ENCODE data around the gene SPINK1. TPM values are rescaled to one million over a fixed set of nuclear protein-coding genes. Genes with fewer than 3 reads are reported as not detected.

The SPINK1 gene
- total RNA-seq, result not detected
- polyA plus RNA-seq, result not detected

GRCh38 chr5:147831465-147831864, at the start of gene SPINK1:
SPINK1 (minus strand) TSS chr5:147831671; CDS start chr5:147831577, 94 bp downstream.
- Mint-ChIP-seq H3K36me3 (no peaks in the 10 kb centered on the region), H3K27ac (no peak within 1 kb of the TSS), H3K9me3 (no peaks in the 10 kb centered on the region), H3K4me1 (no peaks in the 10 kb centered on the region), H3K27me3 (peaks cover 0 to 11% of the 10 kb centered on the region in 2 donors), H3K4me3 (no peak within 1 kb of the TSS)
- intact Hi-C loops (cut with micrococcal nuclease), result no loop called here
- CTCF ChIA-PET (ENCODE audit: partially characterized antibody), result no interaction called here
- no peaks in the 10 kb centered on the region for H3K9me3 ChIP-seq (ENCODE audit: control insufficient read depth in 1 of 2, low read length in 2 of 2)
- H3K4me1 ChIP-seq (ENCODE audit: insufficient read depth, low read length), result no peaks in the 10 kb centered on the region
- H3K36me3 ChIP-seq (ENCODE audit: insufficient read depth, low read length), result no peaks in the 10 kb centered on the region
- H3K4me3 ChIP-seq (ENCODE audit: low read length in 2 of 2), result no peak within 1 kb of the TSS
- DNase-seq, result no peak
- POLR2A ChIA-PET (ENCODE audit: partially characterized antibody), result no interaction called here
- H3K27ac ChIP-seq (ENCODE audit: low read depth, low read length), result no peak within 1 kb of the TSS
- H3K27me3 ChIP-seq (ENCODE audit: insufficient read depth, low read length), result no peaks in the 10 kb centered on the region

- H3K4me1 ChIP-seq (ENCODE audit: insufficient read depth, low read length), result no peaks in the 10 kb centered on the region
- Mint-ChIP-seq H3K27me3 (peaks cover 0 to 3% of the 10 kb centered on the region in 2 donors), H3K9me3 (no peaks in the 10 kb centered on the region), H3K4me3 (no peak overlapping the region), H3K4me1 (no peaks in the 10 kb centered on the region), H3K27ac (no peak overlapping the region), H3K36me3 (no peaks in the 10 kb centered on the region)
- intact Hi-C loops (cut with micrococcal nuclease), result no loop called here
- H3K4me3 ChIP-seq (ENCODE audit: low read length in 2 of 2), result no peak overlapping the region
- H3K9me3 ChIP-seq (ENCODE audit: control insufficient read depth in 1 of 2, low read length in 2 of 2), result no peaks in the 10 kb centered on the region
- ChIA-PET CTCF (ENCODE audit: partially characterized antibody) (interaction anchor here (1.2 kb wide), 1 partner anchor 21 kb away, joined by 3 read pairs; no protein-coding TSS in a partner anchor), POLR2A (ENCODE audit: partially characterized antibody) (no interaction called here)
- no peak for DNase-seq
- no peaks in the 10 kb centered on the region for H3K27me3 ChIP-seq (ENCODE audit: insufficient read depth, low read length)
- H3K27ac ChIP-seq (ENCODE audit: low read depth, low read length), result no peak overlapping the region
- no peaks in the 10 kb centered on the region for H3K36me3 ChIP-seq (ENCODE audit: insufficient read depth, low read length)
Observed at GRCh38 chr5:147880487-147880886, 49.0 kb upstream of the SPINK1 start.

- Mint-ChIP-seq H3K27me3 (no peaks in the 10 kb centered on the region), H3K4me3 (no peak overlapping the region), H3K4me1 (no peaks in the 10 kb centered on the region), H3K9me3 (peaks cover 0 to under 1% (median 0%) of the 10 kb centered on the region in 8 donors), H3K36me3 (no peaks in the 10 kb centered on the region), H3K27ac (no peak overlapping the region)
- ChIA-PET CTCF (ENCODE audit: partially characterized antibody) (interaction anchor here (1.0 kb wide), 1 partner anchor 24 kb away, joined by 3 read pairs; no protein-coding TSS in a partner anchor), POLR2A (ENCODE audit: partially characterized antibody) (no interaction called here)
- H3K27ac ChIP-seq (ENCODE audit: low read depth, low read length), result no peak overlapping the region
- H3K4me3 ChIP-seq (ENCODE audit: low read length in 2 of 2), result no peak overlapping the region
- no peaks in the 10 kb centered on the region for H3K36me3 ChIP-seq (ENCODE audit: insufficient read depth, low read length)
- no peaks in the 10 kb centered on the region for H3K9me3 ChIP-seq (ENCODE audit: control insufficient read depth in 1 of 2, low read length in 2 of 2)
- intact Hi-C loops (cut with micrococcal nuclease), result no loop called here
- H3K4me1 ChIP-seq (ENCODE audit: insufficient read depth, low read length), result no peaks in the 10 kb centered on the region
- H3K27me3 ChIP-seq (ENCODE audit: insufficient read depth, low read length), result no peaks in the 10 kb centered on the region
- DNase-seq, result no peak
Observed at GRCh38 chr5:147879784-147880183, 48.3 kb upstream of the SPINK1 start.

- Histone ChIP-seq H3K27ac (ENCODE audit: low read depth, low read length) (no peak within 1 kb of the TSS), H3K9me3 (ENCODE audit: control insufficient read depth in 1 of 2, low read length in 2 of 2) (no peaks in the 10 kb centered on the region), H3K4me3 (ENCODE audit: low read length in 2 of 2) (no peak within 1 kb of the TSS), H3K36me3 (ENCODE audit: insufficient read depth, low read length) (no peaks in the 10 kb centered on the region), H3K4me1 (ENCODE audit: insufficient read depth, low read length) (no peaks in the 10 kb centered on the region), H3K27me3 (ENCODE audit: insufficient read depth, low read length) (no peaks in the 10 kb centered on the region)
- ChIA-PET CTCF (ENCODE audit: partially characterized antibody) (no interaction called here), POLR2A (ENCODE audit: partially characterized antibody) (no interaction called here)
- intact Hi-C loops (cut with micrococcal nuclease), result no loop called here
- H3K36me3 Mint-ChIP-seq, result no peaks in the 10 kb centered on the region
- DNase-seq, result no peak
- no peak within 1 kb of the TSS for H3K27ac Mint-ChIP-seq
- no peak within 1 kb of the TSS for H3K4me3 Mint-ChIP-seq
- H3K9me3 Mint-ChIP-seq, result peaks cover 0 to 3% (median 0%) of the 10 kb centered on the region in 8 donors
- H3K4me1 Mint-ChIP-seq, result no peaks in the 10 kb centered on the region
- H3K27me3 Mint-ChIP-seq, result peaks cover 0 to 1% of the 10 kb centered on the region in 2 donors
Observed at GRCh38 chr5:147878066-147878759, 46.7 kb upstream of the SPINK1 start, which contains the start of gene SCGB3A2. SCGB3A2 (plus strand) TSS chr5:147878711; CDS start chr5:147878804, 93 bp downstream.

- no peaks in the 10 kb centered on the region for H3K4me1 Mint-ChIP-seq
- peaks cover 0 to 1% of the 10 kb centered on the region in 2 donors for H3K27me3 Mint-ChIP-seq
Observed at GRCh38 chr5:147876626-147877025, 45.2 kb upstream of the SPINK1 start.

GRCh38 chr5:147876141-147876540, 44.7 kb upstream of the SPINK1 start:
- Mint-ChIP-seq H3K27me3 (peaks cover 0 to 1% of the 10 kb centered on the region in 2 donors), H3K27ac (no peak overlapping the region), H3K36me3 (no peaks in the 10 kb centered on the region), H3K4me1 (no peaks in the 10 kb centered on the region), H3K9me3 (peaks cover 0 to 3% (median 0%) of the 10 kb centered on the region in 8 donors), H3K4me3 (no peak overlapping the region)
- no peak overlapping the region for H3K27ac ChIP-seq (ENCODE audit: low read depth, low read length)
- ChIA-PET POLR2A (ENCODE audit: partially characterized antibody) (no interaction called here), CTCF (ENCODE audit: partially characterized antibody) (no interaction called here)
- no peaks in the 10 kb centered on the region for H3K36me3 ChIP-seq (ENCODE audit: insufficient read depth, low read length)
- intact Hi-C loops (cut with micrococcal nuclease), result no loop called here
- no peak for DNase-seq
- H3K4me3 ChIP-seq (ENCODE audit: low read length in 2 of 2), result no peak overlapping the region
- no peaks in the 10 kb centered on the region for H3K4me1 ChIP-seq (ENCODE audit: insufficient read depth, low read length)
- no peaks in the 10 kb centered on the region for H3K27me3 ChIP-seq (ENCODE audit: insufficient read depth, low read length)
- H3K9me3 ChIP-seq (ENCODE audit: control insufficient read depth in 1 of 2, low read length in 2 of 2), result no peaks in the 10 kb centered on the region

More at GRCh38 chr5:147876626-147877025, 45.2 kb upstream of the SPINK1 start:
- Mint-ChIP-seq H3K27ac (no peak overlapping the region), H3K4me3 (no peak overlapping the region), H3K9me3 (peaks cover 0 to 3% (median 0%) of the 10 kb centered on the region in 8 donors), H3K36me3 (no peaks in the 10 kb centered on the region)
- ChIA-PET CTCF (ENCODE audit: partially characterized antibody) (no interaction called here), POLR2A (ENCODE audit: partially characterized antibody) (no interaction called here)
- Histone ChIP-seq H3K4me1 (ENCODE audit: insufficient read depth, low read length) (no peaks in the 10 kb centered on the region), H3K27me3 (ENCODE audit: insufficient read depth, low read length) (no peaks in the 10 kb centered on the region), H3K36me3 (ENCODE audit: insufficient read depth, low read length) (no peaks in the 10 kb centered on the region), H3K27ac (ENCODE audit: low read depth, low read length) (no peak overlapping the region), H3K4me3 (ENCODE audit: low read length in 2 of 2) (no peak overlapping the region), H3K9me3 (ENCODE audit: control insufficient read depth in 1 of 2, low read length in 2 of 2) (no peaks in the 10 kb centered on the region)
- DNase-seq, result no peak
- intact Hi-C loops (cut with micrococcal nuclease), result no loop called here

GRCh38 chr5:147874910-147875367, 43.5 kb upstream of the SPINK1 start:
- no peaks in the 10 kb centered on the region for H3K36me3 Mint-ChIP-seq

More at GRCh38 chr5:147874910-147875367, 43.5 kb upstream of the SPINK1 start:
- CTCF ChIA-PET (ENCODE audit: partially characterized antibody), result no interaction called here
- Mint-ChIP-seq H3K4me3 (no peak overlapping the region), H3K9me3 (peaks cover 0 to 3% (median 0%) of the 10 kb centered on the region in 8 donors), H3K27ac (no peak overlapping the region), H3K4me1 (no peaks in the 10 kb centered on the region), H3K27me3 (peaks cover 0 to 1% of the 10 kb centered on the region in 2 donors)
- H3K4me1 ChIP-seq (ENCODE audit: insufficient read depth, low read length), result no peaks in the 10 kb centered on the region
- POLR2A ChIA-PET (ENCODE audit: partially characterized antibody), result no interaction called here
- no peaks in the 10 kb centered on the region for H3K9me3 ChIP-seq (ENCODE audit: control insufficient read depth in 1 of 2, low read length in 2 of 2)
- no peak overlapping the region for H3K27ac ChIP-seq (ENCODE audit: low read depth, low read length)
- no peaks in the 10 kb centered on the region for H3K27me3 ChIP-seq (ENCODE audit: insufficient read depth, low read length)
- intact Hi-C loops (cut with micrococcal nuclease), result no loop called here
- H3K36me3 ChIP-seq (ENCODE audit: insufficient read depth, low read length), result no peaks in the 10 kb centered on the region
- H3K4me3 ChIP-seq (ENCODE audit: low read length in 2 of 2), result no peak overlapping the region
- DNase-seq, result no peak

Measured in CD4-positive, alpha-beta memory T cell (primary cell).